GM12875 (cell line): Measurements from ENCODE around the gene GPATCH1.

Experiments used
- H3K4me3 ChIP-seq: one replicate; pipeline ENCODE4 v1.5.1; 2011; ENCODE audit warnings: low read depth, low read length, control low read depth
- CTCF ChIP-seq: IDR thresholded peaks from 2 replicates; pipeline ENCODE4 v1.5.1; 2011; ENCODE audit warnings: low read depth, mild to moderate bottlenecking, control low read depth, inconsistent platforms, low read length, moderate library complexity, borderline replicate concordance; ENCODE audit not compliant: insufficient read depth

GPATCH1 gene

GRCh38 chr19:33108161-33108560 lies 27.2 kb downstream of the GPATCH1 start:
- no peak overlapping the region for H3K4me3 ChIP-seq
- no peak for TF ChIP-seq CTCF

- no peak for TF ChIP-seq CTCF
- no peak overlapping the region for H3K4me3 ChIP-seq
Observed at GRCh38 chr19:33110137-33110910, 29.3 kb downstream of the GPATCH1 start.

- no peak for TF ChIP-seq CTCF
- no peak overlapping the region for H3K4me3 ChIP-seq
Observed at GRCh38 chr19:33111587-33111986, 30.6 kb downstream of the GPATCH1 start.

- no peak overlapping the region for H3K4me3 ChIP-seq
- TF ChIP-seq CTCF: no peak
Observed at GRCh38 chr19:33114312-33114711, 33.3 kb downstream of the GPATCH1 start.

GRCh38 chr19:33117501-33117900 lies 36.5 kb downstream of the GPATCH1 start:
- H3K4me3 ChIP-seq: no peak overlapping the region
- no peak for TF ChIP-seq CTCF

GRCh38 chr19:33118643-33119042 lies 37.7 kb downstream of the GPATCH1 start:
- no peak overlapping the region for H3K4me3 ChIP-seq
- no peak for TF ChIP-seq CTCF
